HG03135 (cell line): ENCODE results near the gene ERAL1.
"Not testable (repeated sequence)": the region's sequence is repeated elsewhere in the genome, so short reads cannot be mapped to it uniquely, and the experiment has no call there.

ENCODE experiments used
- ATAC-seq: cut with Tn5 transposase; IDR thresholded peaks from one replicate; pipeline ENCODE4 v1.9.1; 2021; ENCODE audit warnings: mild to moderate bottlenecking, moderate library complexity; ENCODE audit not compliant: unreplicated experiment

ERAL1 gene

DNA sequence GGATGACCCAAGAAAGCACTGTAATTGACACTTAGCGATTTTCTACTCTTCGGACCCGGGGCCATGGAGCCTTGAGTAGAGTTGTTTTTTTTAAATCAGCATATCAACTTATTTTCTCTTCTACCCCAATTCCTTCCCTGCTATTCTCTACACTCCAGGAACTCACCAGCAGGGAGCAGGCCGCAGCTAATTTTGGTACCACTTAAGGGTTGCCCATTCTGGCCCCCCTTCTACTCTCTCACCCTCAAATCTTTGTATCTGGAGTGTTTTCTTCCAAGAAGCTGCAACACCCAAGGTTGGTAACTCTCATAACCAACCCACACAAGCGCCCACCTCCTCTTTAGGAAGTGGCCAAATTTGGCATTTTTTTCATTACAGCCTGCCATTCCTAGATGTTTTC, 5.5 kb upstream of the ERAL1 start:
- ATAC-seq: no peak

GRCh38 chr17:28853295-28853694, 1.5 kb upstream of the ERAL1 start:
- ATAC-seq: no peak

GRCh38 chr17:28855336-28855679, 492 bp downstream of the ERAL1 start:
- no peak for ATAC-seq

GRCh38 chr17:28856028-28856574, 1.3 kb downstream of the ERAL1 start:
- ATAC-seq: no peak

DNA sequence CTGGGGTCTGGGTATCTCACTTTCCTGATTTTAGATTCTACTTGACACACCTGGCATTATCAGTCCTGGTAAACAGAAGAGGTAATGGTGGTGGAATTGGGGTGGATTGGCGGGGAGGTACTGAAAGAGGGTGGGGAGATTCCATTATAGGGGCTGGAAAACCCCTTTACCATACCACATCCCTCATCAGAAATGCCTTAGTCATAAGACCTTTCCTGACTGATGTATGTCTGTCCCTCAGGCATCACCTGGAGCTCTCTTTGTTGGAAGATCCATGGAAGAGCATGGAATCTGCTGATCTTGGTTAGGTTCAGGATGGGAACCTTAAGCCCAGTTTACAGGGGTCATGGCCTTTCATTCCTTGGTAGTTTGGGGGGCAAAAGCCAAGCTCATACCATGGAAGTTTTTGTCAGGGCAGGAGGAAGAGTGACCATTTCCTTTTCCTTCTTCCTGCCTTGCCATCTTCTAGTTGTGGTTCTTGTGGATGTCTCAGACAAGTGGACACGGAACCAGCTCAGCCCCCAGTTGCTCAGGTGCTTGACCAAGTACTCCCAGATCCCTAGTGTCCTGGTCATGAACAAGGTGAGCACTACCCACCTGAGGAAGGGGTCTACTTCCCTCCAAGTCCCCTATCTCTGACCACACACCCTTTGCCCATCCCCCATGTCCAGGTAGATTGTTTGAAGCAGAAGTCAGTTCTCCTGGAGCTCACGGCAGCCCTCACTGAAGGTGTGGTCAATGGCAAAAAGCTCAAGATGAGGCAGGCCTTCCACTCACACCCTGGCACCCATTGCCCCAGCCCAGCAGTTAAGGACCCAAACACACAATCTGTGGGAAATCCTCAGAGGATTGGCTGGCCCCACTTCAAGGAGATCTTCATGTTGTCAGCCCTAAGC, 3.3 kb downstream of the ERAL1 start:
- ATAC-seq: no peak

DNA sequence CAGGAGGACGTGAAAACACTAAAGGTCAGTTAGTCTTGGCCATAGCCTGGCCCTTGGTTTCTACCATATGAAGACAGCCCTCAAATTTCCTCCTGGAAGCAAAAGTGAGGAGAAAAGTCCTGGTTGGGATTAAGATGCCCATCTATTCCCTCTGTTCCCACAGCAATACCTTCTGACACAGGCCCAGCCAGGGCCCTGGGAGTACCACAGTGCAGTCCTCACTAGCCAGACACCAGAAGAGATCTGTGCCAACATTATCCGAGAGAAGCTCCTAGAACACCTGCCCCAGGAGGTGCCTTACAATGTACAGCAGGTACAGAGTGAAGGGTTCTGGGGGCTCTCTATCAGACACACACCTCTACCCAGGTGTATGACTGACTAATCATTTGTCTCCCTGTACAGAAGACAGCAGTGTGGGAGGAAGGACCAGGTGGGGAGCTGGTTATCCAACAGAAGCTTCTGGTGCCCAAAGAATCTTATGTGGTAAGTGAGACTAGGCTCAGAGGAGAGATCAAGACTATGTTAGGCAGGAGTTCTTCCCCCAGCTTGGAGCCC, 4.1 kb downstream of the ERAL1 start:
- ATAC-seq: no peak

GRCh38 chr17:28860363-28860808, 5.6 kb downstream of the ERAL1 start:
- ATAC-seq: no peak

GRCh38 chr17:28861393-28862203, 6.8 kb downstream of the ERAL1 start:
- ATAC-seq: no peak

GRCh38 chr17:28862561-28862960, 7.7 kb downstream of the ERAL1 start:
- no peak for ATAC-seq

- ATAC-seq: no peak
Measured at GRCh38 chr17:28863953-28864352, 9.1 kb downstream of the ERAL1 start.

- no peak for ATAC-seq
Measured at GRCh38 chr17:28864991-28865849, 10.4 kb downstream of the ERAL1 start.

DNA sequence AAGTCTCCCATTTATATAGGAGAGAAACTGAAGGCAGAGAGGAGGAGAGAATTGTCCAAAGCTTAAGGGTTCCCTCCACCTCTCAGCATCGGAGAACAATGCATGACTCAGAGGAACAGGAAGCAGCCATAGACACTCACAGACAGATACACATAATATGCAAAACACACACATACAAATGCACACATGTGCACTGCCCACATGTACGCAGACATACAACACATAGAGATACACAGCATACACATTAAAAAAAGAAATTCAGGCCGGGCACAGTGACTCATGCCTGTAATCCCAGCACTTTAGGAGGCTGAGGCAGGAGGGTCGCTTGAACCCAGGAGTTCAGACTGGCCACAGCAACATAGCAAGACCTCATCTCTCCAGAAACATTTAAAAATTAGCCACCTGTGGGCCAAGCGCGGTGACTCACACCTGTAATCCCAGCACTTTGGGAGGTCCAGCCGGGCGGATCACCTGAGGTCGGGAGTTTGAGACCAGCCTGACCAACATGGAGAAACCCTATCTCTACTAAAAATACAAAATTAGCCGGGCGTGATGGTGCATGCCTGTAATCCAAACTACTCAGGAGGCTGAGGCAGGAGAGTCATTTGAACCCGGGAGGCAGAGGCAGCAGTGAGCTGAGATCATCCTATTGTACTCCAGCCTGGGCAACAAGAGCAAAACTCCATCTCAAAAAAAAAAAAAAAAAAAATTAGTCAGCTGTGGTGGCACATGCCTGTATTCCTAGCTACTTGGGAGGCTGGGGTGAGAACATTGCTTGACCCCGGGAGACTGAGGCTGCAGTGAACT, 11.3 kb downstream of the ERAL1 start:
- no peak for ATAC-seq

- ATAC-seq: no peak
Measured at GRCh38 chr17:28867276-28867675, 12.5 kb downstream of the ERAL1 start.

- ATAC-seq: peak; percentile 98
Measured at GRCh38 chr17:28871056-28871579, 16.3 kb downstream of the ERAL1 start.

DNA sequence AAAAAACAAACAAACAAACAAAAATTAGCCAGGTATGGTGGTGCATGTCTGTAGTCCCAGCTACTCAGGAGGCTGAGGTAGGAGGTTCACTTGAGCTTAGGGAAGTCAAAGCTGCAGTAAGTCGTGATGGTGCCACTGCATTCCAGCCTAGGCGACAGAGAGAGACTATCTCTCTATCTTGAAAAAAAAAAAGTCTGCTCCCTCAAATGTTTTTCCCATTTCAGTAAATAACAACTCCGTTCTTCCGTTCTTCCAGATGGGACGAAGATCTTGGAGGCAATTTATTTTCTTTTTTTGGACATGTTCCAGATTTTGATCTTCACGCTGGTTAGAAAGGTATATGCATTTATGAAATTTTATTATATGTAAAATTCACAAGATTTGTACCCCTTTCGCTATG, 19.0 kb downstream of the ERAL1 start:
- ATAC-seq: no peak

GRCh38 chr17:28874750-28875149, 19.9 kb downstream of the ERAL1 start:
- no peak for ATAC-seq

- no peak for ATAC-seq
Measured at GRCh38 chr17:28875848-28876550, 21.2 kb downstream of the ERAL1 start.

DNA sequence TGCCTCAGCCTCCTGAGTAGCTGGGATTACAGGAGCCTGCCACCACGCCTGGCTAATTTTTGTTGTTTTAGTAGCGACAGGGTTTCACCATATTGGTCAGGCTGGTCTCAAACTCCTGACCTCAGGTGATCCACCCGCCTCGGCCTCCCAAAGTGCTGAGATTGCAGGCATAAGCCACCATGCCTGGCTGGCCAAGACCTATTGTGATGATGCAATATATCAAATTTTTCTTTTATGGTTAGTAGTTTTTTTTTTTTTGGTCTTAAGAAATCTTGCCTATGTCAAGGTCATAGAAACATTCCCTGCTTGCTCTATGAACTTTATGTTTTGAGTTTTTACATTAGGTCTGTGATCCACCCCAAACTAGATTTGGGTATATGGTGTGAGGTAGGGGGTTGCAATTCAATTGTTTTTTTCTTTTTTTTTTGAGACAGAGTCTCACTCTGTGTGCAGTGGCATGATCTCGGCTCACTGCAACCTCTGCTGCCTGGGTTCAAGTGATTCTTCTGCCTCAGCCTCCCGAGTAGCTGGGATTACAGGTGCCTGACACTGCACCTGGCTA, 22.4 kb downstream of the ERAL1 start:
- not testable (repeated sequence) for ATAC-seq
